ENCODE measurements around the gene OR2AT4. TPM values are rescaled to one million over a fixed set of nuclear protein-coding genes. Genes with fewer than 3 reads are reported as not detected.
"Not testable (repeated sequence)": the region's sequence is repeated elsewhere in the genome, so short reads cannot be mapped to it uniquely, and the experiment has no call there.

The OR2AT4 gene
- total RNA-seq, 2 donors from 2014 or later: not detected

DNA sequence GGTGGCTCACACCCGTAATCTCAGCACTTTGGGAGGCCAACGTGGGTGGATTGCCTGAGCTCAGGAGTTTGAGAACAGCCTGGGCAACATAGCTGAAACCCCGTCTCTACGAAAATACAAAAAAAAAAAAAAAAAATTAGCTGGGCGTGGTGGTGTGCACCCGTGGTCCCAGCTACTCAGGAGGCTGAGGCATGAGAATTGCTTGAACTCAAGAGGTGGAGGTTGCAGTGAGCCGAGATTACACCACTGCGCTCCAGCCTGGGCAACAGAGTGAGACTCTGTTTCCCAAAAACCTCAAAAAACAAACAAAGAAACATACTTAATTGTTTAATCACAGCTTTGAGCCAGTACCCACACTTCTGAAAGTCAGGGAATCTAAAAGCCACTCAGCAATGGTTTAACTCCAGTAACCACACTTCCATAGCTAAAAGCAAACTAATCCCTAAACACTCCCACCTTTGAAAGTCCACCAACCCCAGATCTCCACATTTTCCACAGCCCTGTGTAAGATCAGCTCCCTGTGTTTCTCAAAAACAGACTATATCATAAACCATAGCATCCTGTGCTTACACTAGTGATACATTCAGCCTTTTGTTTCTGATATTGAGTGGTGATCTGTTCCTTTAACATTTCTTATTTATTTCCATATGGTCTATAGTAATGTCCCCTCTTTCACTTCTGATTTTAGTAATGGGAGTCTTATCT, 4.9 kb upstream of the OR2AT4 start:
- H3K27ac ChIP-seq: no peak overlapping the region
- TF ChIP-seq CTCF (IDR thresholded peaks at IDR 0.05): no peak
- H3K27me3 ChIP-seq: no peaks in the 10 kb centered on the region
- H3K4me1 ChIP-seq: no peaks in the 10 kb centered on the region
- H3K9me3 ChIP-seq: no peaks in the 10 kb centered on the region
- no peaks in the 10 kb centered on the region for H3K36me3 ChIP-seq
- DNase-seq (ENCODE audit: low spot score): no peak
- H3K4me3 ChIP-seq: no peak overlapping the region

DNA sequence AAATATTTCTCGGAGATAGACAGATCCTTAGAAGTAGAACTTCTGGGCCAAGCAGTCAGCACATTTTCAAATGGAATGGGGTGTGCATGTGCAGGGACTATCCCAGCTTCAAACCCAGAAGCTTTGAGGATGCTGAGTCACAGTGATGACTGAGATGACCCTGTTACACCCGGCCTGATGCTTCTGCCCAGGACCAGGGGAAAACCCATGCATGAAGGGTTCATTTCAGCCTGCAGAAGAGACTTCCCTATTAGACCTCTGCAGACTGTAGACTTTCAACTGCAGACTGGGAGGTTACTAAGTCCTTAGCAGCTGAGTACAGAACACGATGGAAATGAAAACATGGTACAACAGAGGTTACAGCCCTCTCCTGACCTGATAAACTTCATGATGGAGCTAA, 3.6 kb upstream of the OR2AT4 start:
- Histone ChIP-seq H3K27me3 (no peaks in the 10 kb centered on the region), H3K4me1 (no peaks in the 10 kb centered on the region), H3K27ac (no peak overlapping the region), H3K9me3 (no peaks in the 10 kb centered on the region), H3K36me3 (no peaks in the 10 kb centered on the region), H3K4me3 (no peak overlapping the region)
- DNase-seq (ENCODE audit: low spot score): no peak
- no peak for TF ChIP-seq CTCF (IDR thresholded peaks at IDR 0.05)

DNA sequence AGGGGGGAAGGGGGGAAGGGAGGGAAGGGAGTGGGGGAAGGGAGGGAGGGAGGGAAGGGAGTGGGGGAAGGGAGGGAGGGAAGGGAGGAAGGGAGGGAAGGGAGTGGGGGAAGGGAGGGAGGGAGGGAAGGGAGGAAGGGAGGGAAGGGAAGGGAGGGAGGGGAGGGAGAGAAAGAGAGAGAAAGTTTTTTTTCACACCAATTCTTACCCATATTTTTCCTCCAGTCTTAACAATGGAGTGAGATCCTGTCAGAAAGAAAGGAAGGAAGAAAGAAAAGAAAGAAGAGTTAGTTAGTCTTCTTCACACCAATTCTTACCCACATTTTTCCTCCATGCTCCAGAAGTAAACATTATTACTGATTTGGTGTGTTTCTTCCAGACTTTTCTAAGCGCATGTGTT, 3.0 kb upstream of the OR2AT4 start:
- Histone ChIP-seq H3K9me3 (no peaks in the 10 kb centered on the region), H3K4me1 (no peaks in the 10 kb centered on the region), H3K36me3 (no peaks in the 10 kb centered on the region), H3K27ac (no peak overlapping the region), H3K4me3 (no peak overlapping the region), H3K27me3 (no peaks in the 10 kb centered on the region)
- TF ChIP-seq CTCF (IDR thresholded peaks at IDR 0.05): no peak
- DNase-seq (ENCODE audit: low spot score): no peak

DNA sequence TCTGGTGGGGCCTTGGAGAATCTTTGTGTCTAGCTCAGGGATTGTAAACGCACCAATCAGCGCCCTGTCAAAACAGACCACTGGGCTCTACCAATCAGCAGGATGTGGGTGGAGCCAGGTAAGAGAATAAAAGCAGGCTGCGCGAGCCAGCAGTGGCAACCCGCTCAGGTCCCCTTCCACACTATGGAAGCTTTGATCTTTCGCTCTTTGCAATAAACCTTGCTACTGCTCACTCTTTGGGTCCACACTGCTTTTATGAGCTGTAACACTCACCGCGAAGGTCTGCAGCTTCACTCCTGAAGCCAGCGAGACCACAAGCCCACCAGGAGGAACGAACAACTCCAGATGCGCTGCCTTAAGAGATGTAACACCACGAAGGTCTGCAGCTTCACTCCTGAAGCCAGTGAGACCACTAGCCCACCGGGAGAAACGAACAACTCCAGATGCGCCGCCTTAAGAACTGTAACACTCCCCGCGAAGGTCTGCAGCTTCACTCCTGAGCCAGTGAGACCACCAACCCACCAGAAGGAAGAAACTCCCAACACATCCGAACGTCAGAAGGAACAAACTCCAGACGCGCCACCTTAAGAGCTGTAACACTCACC, 2.3 kb upstream of the OR2AT4 start:
- H3K9me3 ChIP-seq; H3K4me1 ChIP-seq; H3K36me3 ChIP-seq; H3K27me3 ChIP-seq; H3K4me3 ChIP-seq; H3K27ac ChIP-seq; DNase-seq (ENCODE audit: low spot score): not testable (repeated sequence)

GRCh38 chr11:75098181-75098580, 1.5 kb upstream of the OR2AT4 start:
- DNase-seq (ENCODE audit: low spot score); H3K27ac ChIP-seq; H3K36me3 ChIP-seq; H3K4me3 ChIP-seq; H3K27me3 ChIP-seq; H3K9me3 ChIP-seq; H3K4me1 ChIP-seq: not testable (repeated sequence)

- Histone ChIP-seq H3K27ac (no peak overlapping the region), H3K36me3 (no peaks in the 10 kb centered on the region), H3K9me3 (no peaks in the 10 kb centered on the region), H3K4me1 (no peaks in the 10 kb centered on the region), H3K27me3 (no peaks in the 10 kb centered on the region), H3K4me3 (no peak overlapping the region)
- no peak for TF ChIP-seq CTCF (IDR thresholded peaks at IDR 0.05)
- DNase-seq (ENCODE audit: low spot score): no peak
Measured at GRCh38 chr11:75097173-75097557, 489 bp upstream of the OR2AT4 start.

DNA sequence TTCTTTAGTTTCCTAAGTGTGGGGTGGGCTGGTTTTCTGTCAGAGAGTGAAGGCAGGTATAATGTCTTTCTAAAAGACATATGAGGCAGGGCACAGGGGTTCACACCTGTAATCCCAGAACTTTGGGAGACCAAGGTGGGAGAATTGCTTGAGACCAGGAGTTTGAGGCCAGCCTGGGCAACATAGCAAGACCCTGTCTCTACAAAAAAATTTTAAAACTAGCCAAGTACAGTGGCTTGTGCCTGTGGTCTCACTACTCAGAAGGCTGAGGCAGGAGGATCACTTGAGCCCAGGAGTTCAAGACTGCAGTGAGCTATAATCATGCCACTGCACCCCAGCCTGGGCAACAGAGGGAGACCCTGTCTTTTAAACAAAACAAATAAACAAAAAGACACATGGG, 2.3 kb downstream of the OR2AT4 start:
- not testable (repeated sequence) for H3K4me3 ChIP-seq; H3K27me3 ChIP-seq; H3K27ac ChIP-seq; H3K36me3 ChIP-seq; DNase-seq (ENCODE audit: low spot score); H3K4me1 ChIP-seq
- peaks cover 0 to 23% of the 10 kb centered on the region in 2 donors for H3K9me3 ChIP-seq

Measured in right atrium auricular region (tissue), 2 donors.